ENCODE results near the gene ELL. TPM values are rescaled to one million over a fixed set of nuclear protein-coding genes. Genes with fewer than 3 reads are reported as not detected.

The ELL gene
- polyA plus RNA-seq, 6 donors from 2014 or later: 7.0 to 19.3 (median 14.6) TPM

DNA sequence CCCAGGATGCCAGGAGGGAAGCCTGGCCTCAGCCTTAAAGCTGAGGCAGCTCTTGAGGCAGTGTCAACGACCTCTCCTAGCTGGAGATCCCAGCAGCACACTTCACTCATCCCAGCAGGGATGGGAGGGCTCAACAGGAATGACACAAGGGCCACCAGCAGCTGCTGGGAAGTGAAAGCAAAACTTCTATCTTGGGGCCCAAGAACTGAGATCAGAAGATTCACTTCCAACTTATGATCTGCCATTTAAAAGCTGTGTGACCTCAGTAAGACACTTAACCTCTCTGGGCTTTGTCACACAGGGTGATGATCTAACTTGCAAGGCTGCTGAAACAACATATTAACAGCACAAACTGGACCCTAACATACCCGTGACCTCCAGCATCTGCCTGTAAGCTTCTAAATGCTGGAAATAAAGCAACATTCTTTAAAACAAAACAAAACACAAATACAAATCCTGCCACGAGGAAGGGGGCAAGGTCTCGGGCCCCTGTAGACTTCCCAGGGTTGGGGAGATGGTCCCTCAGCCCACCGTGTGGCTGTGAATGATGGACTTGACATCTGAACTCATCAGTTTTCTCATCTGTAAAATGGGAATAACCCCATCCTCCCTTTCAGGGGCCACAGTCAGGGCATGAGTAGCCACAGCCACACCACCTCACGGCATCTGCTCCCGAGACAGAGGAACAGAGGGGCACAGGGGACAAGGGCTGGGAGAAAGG is 22.7 kb downstream of the ELL start:
- DNase-seq (no peak), ATAC-seq (ENCODE audit: low read depth in 2 of 2) (no peak)
- Mint-ChIP-seq H3K4me3 (no peak overlapping the region), H3K36me3 (no peaks in the 10 kb centered on the region), H3K4me1 (peaks cover 57 to 95% (median 84%) of the 10 kb centered on the region in 3 donors), H3K27me3 (no peaks in the 10 kb centered on the region), H3K27ac (no peak overlapping the region), H3K9me3 (no peaks in the 10 kb centered on the region)

GRCh38 chr19:18496980-18497256 is 25.0 kb downstream of the ELL start:
- ATAC-seq (ENCODE audit: low read depth in 2 of 2) (no peak), DNase-seq (no peak)
- Mint-ChIP-seq H3K4me1 (peaks cover 48 to 85% (median 78%) of the 10 kb centered on the region in 3 donors), H3K27me3 (no peaks in the 10 kb centered on the region), H3K36me3 (no peaks in the 10 kb centered on the region), H3K27ac (peak overlapping the region in 2 of 6 donors; percentile 49 to 74), H3K4me3 (peak overlapping the region in 1 of 8 donors; percentile 0), H3K9me3 (no peaks in the 10 kb centered on the region)

GRCh38 chr19:18496167-18496979 is 25.5 kb downstream of the ELL start:
- Mint-ChIP-seq H3K4me3 (peak overlapping the region in 5 of 8 donors; percentile 21 to 82 (median 61)), H3K27me3 (no peaks in the 10 kb centered on the region), H3K36me3 (no peaks in the 10 kb centered on the region), H3K9me3 (no peaks in the 10 kb centered on the region), H3K4me1 (peaks cover 45 to 82% (median 76%) of the 10 kb centered on the region in 3 donors), H3K27ac (peak overlapping the region in 3 of 6 donors; percentile 49 to 61 (median 50))
- ATAC-seq (ENCODE audit: low read depth in 2 of 2): peak; percentile 12 to 45
- no peak for DNase-seq

DNA sequence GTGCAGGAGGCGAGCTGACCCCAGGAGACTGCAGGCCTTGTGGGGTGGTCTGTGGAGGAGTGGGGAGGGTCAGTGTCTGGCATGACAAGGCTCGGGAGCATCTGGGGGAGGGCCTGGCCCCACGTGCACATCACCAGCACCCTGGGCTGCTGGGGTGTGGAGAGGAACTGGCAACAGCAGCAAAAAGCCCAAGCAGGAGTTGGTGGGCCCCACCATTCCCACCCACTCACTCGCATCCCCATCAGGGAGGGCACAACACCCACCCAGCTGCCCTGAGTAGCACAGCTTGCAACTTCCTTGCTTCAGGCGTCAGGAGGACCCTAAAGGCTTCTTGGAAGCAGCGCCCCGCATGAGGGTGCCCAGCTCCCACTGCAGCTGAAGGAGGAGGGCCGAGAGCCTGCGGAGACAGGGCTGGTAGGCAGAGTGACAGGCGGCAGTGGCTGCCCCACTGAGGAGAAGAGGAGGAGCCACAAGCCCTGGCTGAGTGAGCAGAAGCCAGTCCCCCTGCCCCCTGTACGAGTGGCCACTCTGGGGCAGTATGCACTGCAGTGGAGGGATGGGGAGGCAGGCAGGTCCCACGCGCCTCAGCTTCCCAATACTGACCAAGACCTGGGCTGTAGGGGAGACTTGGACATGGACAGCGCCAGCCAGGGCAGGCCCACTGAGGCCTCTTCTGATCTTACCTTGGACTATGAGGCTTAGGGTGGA is 26.5 kb downstream of the ELL start:
- Mint-ChIP-seq H3K4me1 (peaks cover 40 to 77% (median 68%) of the 10 kb centered on the region in 3 donors), H3K27ac (peak overlapping the region in 2 of 6 donors; percentile 44 to 79), H3K4me3 (peak overlapping the region in 3 of 8 donors; percentile 20 to 61 (median 21)), H3K27me3 (no peaks in the 10 kb centered on the region), H3K36me3 (no peaks in the 10 kb centered on the region), H3K9me3 (no peaks in the 10 kb centered on the region)
- ATAC-seq (ENCODE audit: low read depth in 2 of 2): no peak
- DNase-seq: no peak

- no peak for DNase-seq
- H3K9me3 Mint-ChIP-seq: no peaks in the 10 kb centered on the region
- H3K36me3 Mint-ChIP-seq: no peaks in the 10 kb centered on the region
- H3K4me1 Mint-ChIP-seq: peaks cover 40 to 74% (median 64%) of the 10 kb centered on the region in 3 donors
- H3K27me3 Mint-ChIP-seq: no peaks in the 10 kb centered on the region
- no peak for ATAC-seq (ENCODE audit: low read depth in 2 of 2)
- H3K27ac Mint-ChIP-seq: peak overlapping the region in 2 of 6 donors; percentile 67 to 88
- H3K4me3 Mint-ChIP-seq: peak overlapping the region in 2 of 8 donors; percentile 44 to 57
These were observed 27.6 kb downstream of the ELL start for GRCh38 chr19:18494267-18494607.

DNA sequence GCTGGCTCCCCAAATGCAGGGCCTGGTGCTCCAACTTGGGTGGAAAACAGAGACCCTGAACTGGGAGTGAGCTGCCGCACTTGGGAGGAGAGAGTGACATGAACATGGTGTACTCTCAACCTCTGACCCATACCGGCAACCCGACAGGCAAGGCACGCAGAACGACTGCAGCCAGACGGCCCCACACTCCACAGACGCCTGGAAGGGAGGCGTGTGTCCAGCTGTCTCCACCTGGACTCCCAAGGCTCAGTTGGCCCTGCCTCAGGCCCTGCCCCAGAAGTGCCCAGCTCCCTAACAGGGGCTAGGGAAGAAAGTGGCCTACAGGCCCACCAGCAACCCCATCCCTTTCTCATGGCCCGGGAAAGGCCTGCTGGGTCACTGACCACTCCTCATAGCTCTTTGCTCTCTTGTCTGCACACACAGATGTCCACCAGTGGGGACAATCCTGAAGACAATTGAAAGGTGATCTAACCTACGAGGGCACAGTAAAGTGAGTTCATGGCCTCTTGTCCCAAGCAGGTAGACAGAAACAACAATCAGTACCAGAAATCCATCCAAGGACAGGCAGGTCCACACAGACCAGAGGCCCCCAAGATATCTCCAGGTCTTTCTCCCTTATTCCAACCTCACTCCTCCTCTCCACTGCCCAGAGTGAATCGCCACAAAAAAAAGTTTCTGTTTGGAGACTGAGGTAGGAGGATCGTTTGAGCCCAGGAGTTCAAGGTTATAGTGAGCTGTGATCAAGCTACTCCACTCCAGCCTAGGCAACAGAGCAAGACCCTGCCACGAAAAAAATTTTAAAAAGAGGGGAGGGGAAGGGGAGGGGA is 28.2 kb downstream of the ELL start:
- Mint-ChIP-seq H3K4me1 (peaks cover 40 to 68% (median 64%) of the 10 kb centered on the region in 3 donors), H3K4me3 (peak overlapping the region in 1 of 8 donors; percentile 22), H3K27ac (peak overlapping the region in 1 of 6 donors; percentile 88), H3K36me3 (no peaks in the 10 kb centered on the region), H3K27me3 (no peaks in the 10 kb centered on the region), H3K9me3 (no peaks in the 10 kb centered on the region)
- ATAC-seq (ENCODE audit: low read depth in 2 of 2) (no peak), DNase-seq (no peak)

DNA sequence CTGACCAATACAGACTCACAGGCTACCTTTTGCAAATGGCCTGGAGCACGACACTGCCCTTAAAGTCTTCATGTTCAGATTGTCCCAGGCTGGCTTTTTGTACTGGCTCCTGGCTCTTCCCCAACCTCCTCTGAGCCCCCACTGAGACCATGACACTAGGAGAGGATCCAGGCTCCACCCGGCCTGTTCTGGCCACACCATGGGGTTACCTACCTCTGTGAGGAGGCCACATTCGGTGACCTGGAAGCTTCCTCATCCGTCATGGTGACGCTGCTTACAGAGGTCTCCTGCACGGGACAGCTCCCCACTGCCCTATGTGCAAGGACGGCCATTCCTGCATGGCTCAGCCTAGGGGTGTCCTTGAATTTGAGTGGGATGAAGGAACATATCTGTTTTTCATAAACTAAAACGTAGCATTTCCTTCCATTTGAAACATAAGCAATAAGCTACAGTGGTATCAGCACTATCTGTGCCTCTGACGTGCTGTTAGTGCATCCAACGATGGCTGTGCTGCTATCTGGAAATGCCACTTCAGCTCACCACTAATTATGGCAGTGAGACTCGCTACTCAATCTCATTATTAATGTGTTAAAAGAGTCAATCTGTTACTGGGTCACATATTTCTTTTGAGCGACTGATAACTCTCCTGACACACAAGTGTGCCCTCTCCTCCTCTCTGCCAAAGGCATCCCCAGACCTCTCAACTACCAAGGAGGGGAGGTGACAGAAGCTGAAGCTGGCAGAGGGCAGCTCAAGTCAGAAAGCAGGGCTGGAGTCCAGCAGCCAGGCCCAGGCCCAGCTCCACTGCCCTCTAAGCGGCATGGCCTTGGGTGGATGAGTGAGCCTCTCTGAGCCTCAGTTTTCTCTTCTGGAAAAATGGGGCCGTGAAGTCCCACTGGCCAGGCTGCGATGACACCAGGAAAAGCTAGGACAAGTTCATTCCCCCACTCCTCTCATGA is 29.6 kb downstream of the ELL start:
- no peaks in the 10 kb centered on the region for H3K27me3 Mint-ChIP-seq
- ATAC-seq (ENCODE audit: low read depth in 2 of 2): no peak
- no peak overlapping the region for H3K4me3 Mint-ChIP-seq
- no peak for DNase-seq
- peak overlapping the region in 2 of 6 donors; percentile 30 to 41 for H3K27ac Mint-ChIP-seq
- no peaks in the 10 kb centered on the region for H3K36me3 Mint-ChIP-seq
- H3K4me1 Mint-ChIP-seq: peaks cover 42 to 76% (median 67%) of the 10 kb centered on the region in 3 donors
- H3K9me3 Mint-ChIP-seq: no peaks in the 10 kb centered on the region

DNA sequence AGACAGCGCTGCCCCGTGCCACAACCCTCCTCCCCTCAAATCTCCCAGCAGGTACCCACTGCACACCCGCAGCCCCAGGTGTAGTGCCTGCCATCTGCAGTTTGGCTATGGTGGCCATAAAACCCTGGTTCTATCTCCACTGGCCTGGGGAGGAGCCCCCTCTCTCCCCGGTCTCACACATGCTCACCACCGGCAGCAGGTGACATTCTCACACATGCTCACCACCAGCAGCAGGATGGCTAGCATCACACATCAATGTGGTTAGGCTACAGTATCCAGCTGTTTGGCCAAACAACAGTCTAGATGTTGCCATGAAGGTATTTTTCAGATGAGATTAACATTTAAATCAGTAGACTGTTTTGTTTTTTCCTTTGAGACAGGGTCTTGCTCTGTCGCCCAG is 31.1 kb downstream of the ELL start:
- H3K4me3 Mint-ChIP-seq: no peak overlapping the region
- H3K9me3 Mint-ChIP-seq: no peaks in the 10 kb centered on the region
- peaks cover 37 to 76% (median 64%) of the 10 kb centered on the region in 3 donors for H3K4me1 Mint-ChIP-seq
- H3K27me3 Mint-ChIP-seq: no peaks in the 10 kb centered on the region
- peak overlapping the region in 1 of 6 donors; percentile 66 for H3K27ac Mint-ChIP-seq
- DNase-seq: no peak
- ATAC-seq (ENCODE audit: low read depth in 2 of 2): no peak
- H3K36me3 Mint-ChIP-seq: no peaks in the 10 kb centered on the region

DNA sequence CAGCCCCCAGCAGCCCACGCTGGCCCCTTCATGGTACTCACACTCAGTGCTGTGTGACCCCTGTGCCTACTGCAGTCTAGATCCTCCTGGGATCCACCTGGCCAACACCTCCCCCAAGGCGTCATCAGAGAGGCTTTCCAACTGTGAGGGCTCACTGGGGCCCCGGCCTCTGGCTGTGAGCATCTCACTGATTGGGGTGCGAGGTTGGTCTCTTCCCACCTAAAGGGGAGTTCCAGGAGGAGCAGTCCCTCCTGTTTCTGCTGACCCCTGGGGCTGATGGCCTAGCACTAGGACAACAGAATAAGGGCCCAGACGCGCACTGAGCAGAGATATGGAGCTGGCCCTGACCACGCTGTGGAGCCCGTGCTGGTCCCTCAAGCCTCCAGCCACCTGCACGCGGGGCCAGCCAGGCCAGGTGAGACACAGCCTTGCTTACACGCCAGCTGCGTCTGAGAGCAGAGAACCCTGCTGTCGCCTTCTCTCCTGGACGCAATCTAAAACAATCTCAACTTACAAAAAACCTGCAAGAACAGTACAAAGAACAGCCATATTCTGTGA is 32.2 kb downstream of the ELL start:
- ATAC-seq (ENCODE audit: low read depth in 2 of 2) (no peak), DNase-seq (no peak)
- H3K27ac Mint-ChIP-seq: no peak overlapping the region
- no peaks in the 10 kb centered on the region for H3K36me3 Mint-ChIP-seq
- no peaks in the 10 kb centered on the region for H3K9me3 Mint-ChIP-seq
- H3K27me3 Mint-ChIP-seq: no peaks in the 10 kb centered on the region
- H3K4me1 Mint-ChIP-seq: peaks cover 35 to 75% (median 63%) of the 10 kb centered on the region in 3 donors
- no peak overlapping the region for H3K4me3 Mint-ChIP-seq

DNA sequence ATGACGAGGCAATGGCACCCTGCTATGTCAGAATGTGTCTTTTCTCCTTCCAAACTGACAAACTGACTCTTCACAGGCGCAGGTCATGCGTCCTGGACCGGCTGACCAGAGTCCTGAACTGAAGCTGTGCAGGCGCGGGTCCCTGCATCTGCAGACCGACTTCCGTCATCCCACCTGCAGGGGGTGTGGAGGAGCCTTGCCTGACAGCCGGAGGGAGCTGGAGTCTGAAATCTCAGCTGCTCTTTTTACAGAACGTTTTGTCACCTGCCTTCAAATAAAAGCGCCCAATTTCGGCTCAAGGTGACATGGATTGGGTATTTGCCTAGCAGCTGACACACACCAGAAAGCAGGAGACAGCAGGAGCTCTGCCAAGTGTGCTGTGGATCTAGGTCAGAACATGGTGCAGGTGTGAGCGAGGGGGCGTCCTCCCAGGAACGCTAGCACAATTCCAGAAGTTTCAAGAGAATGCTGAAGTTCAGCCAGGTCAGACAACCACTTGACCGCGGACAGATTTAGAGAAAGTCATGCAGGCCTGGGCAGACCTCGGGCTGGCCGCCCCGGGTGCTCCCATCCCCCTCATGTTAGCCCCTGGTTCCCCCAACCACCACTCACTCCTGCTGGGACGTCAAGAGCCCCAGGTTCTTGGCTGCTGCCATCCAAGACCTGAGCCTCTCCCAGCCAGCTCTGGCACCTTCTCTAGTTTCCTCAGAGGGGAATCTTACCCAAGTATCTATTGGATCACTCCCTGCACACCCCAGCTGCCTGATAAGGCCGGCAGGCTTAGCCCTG is 32.8 kb downstream of the ELL start:
- no peaks in the 10 kb centered on the region for H3K27me3 Mint-ChIP-seq
- H3K4me1 Mint-ChIP-seq: peaks cover 35 to 78% (median 61%) of the 10 kb centered on the region in 3 donors
- H3K36me3 Mint-ChIP-seq: no peaks in the 10 kb centered on the region
- H3K4me3 Mint-ChIP-seq: peak overlapping the region in 1 of 8 donors; percentile 20
- no peak overlapping the region for H3K27ac Mint-ChIP-seq
- DNase-seq (no peak), ATAC-seq (ENCODE audit: low read depth in 2 of 2) (no peak)
- no peaks in the 10 kb centered on the region for H3K9me3 Mint-ChIP-seq

GRCh38 chr19:18488403-18488723 is 33.5 kb downstream of the ELL start:
- no peaks in the 10 kb centered on the region for H3K27me3 Mint-ChIP-seq
- peaks cover 37 to 79% (median 60%) of the 10 kb centered on the region in 3 donors for H3K4me1 Mint-ChIP-seq
- no peaks in the 10 kb centered on the region for H3K36me3 Mint-ChIP-seq
- H3K9me3 Mint-ChIP-seq: no peaks in the 10 kb centered on the region
- no peak for DNase-seq
- peak in 1 of 2 donors; percentile 33 for ATAC-seq (ENCODE audit: low read depth in 2 of 2)
- peak overlapping the region in 1 of 6 donors; percentile 37 for H3K27ac Mint-ChIP-seq
- no peak overlapping the region for H3K4me3 Mint-ChIP-seq

All from naive B cell (primary cell).